Subcutaneous abdominal adipose tissue (tissue), 5 donors: ENCODE measurements around the gene RTTN.
"Not testable (repeated sequence)": the region's sequence is repeated elsewhere in the genome, so short reads cannot be mapped to it uniquely, and the experiment has no call there.

ENCODE experiments used
- H3K27ac ChIP-seq: one replicate; pipeline ENCODE4 v1.7.0; 2013; ENCODE audit warnings: low read depth, mild to moderate bottlenecking, inconsistent platforms, low read length, moderate library complexity
- H3K27me3 ChIP-seq, 5 donors: one replicate each; pipeline ENCODE4 v1.7.0; 2013; ENCODE audit warnings: low read length in 5 of 5, inconsistent platforms in 1 of 5; ENCODE audit not compliant: control insufficient read depth in 5 of 5, insufficient read depth in 4 of 5
- H3K36me3 ChIP-seq, 5 donors: one replicate each; pipeline ENCODE4 v1.7.0; 2013; ENCODE audit warnings: low read length in 5 of 5; ENCODE audit not compliant: control insufficient read depth in 5 of 5, insufficient read depth in 5 of 5
- H3K4me1 ChIP-seq, 5 donors: one replicate each; pipeline ENCODE4 v1.7.0; 2013; ENCODE audit warnings: low read length in 5 of 5, mild to moderate bottlenecking in 3 of 5, moderate library complexity in 1 of 5; ENCODE audit not compliant: control insufficient read depth in 5 of 5, insufficient read depth in 5 of 5
- H3K4me3 ChIP-seq, 5 donors: one replicate each; pipeline ENCODE4 v1.7.0; 2013; ENCODE audit warnings: low read length in 5 of 5, low read depth in 1 of 5
- H3K9ac ChIP-seq, 5 donors: one replicate each; pipeline ENCODE4 v1.7.0; 2013; ENCODE audit warnings: low read length in 5 of 5, mild to moderate bottlenecking in 4 of 5, moderate library complexity in 3 of 5
- H3K9me3 ChIP-seq, 5 donors: one replicate each; pipeline ENCODE4 v1.7.0; 2013; ENCODE audit warnings: low read length in 5 of 5; ENCODE audit not compliant: control insufficient read depth in 5 of 5
- donor health status: healthy.
- donor health status: healthy.
- donor health status: healthy.
- donor health status: healthy.
- donor health status: healthy.

The RTTN gene

GRCh38 chr18:70205421-70206397, at the start of gene RTTN:
Gene RTTN, minus strand, starts transcription at chr18:70205687. Its CDS starts 29 bp downstream, at chr18:70205658.
- H3K36me3 ChIP-seq: peaks cover 0 to 6% (median 0%) of the 10 kb centered on the region in 5 donors
- H3K9ac ChIP-seq: peak within 1 kb of the TSS; percentile 70 to 95 (median 90)
- H3K9me3 ChIP-seq: no peaks in the 10 kb centered on the region
- H3K27me3 ChIP-seq: no peaks in the 10 kb centered on the region
- peak within 1 kb of the TSS; percentile 93 for H3K27ac ChIP-seq
- peaks cover 0 to 19% (median 17%) of the 10 kb centered on the region in 5 donors for H3K4me1 ChIP-seq
- peak within 1 kb of the TSS; percentile 82 to 94 (median 89) for H3K4me3 ChIP-seq

GRCh38 chr18:70250781-70251180, 45.3 kb upstream of the RTTN start:
- Histone ChIP-seq H3K9me3 (no peaks in the 10 kb centered on the region), H3K4me3 (no peak overlapping the region), H3K27me3 (no peaks in the 10 kb centered on the region), H3K4me1 (no peaks in the 10 kb centered on the region), H3K9ac (no peak overlapping the region), H3K36me3 (no peaks in the 10 kb centered on the region), H3K27ac (no peak overlapping the region)

GRCh38 chr18:70249861-70250260, 44.4 kb upstream of the RTTN start:
- H3K27me3 ChIP-seq, H3K27ac ChIP-seq, H3K9me3 ChIP-seq, H3K4me3 ChIP-seq, H3K9ac ChIP-seq, H3K36me3 ChIP-seq, H3K4me1 ChIP-seq: not testable (repeated sequence)

GRCh38 chr18:70249118-70249517, 43.6 kb upstream of the RTTN start:
- H3K9me3 ChIP-seq: no peaks in the 10 kb centered on the region
- H3K36me3 ChIP-seq: no peaks in the 10 kb centered on the region
- H3K27me3 ChIP-seq: no peaks in the 10 kb centered on the region
- no peak overlapping the region for H3K9ac ChIP-seq
- H3K4me3 ChIP-seq: no peak overlapping the region
- H3K4me1 ChIP-seq: no peaks in the 10 kb centered on the region
- no peak overlapping the region for H3K27ac ChIP-seq

GRCh38 chr18:70246061-70246466, 40.6 kb upstream of the RTTN start:
- Histone ChIP-seq H3K9ac (no peak overlapping the region), H3K27me3 (no peaks in the 10 kb centered on the region), H3K9me3 (no peaks in the 10 kb centered on the region), H3K4me1 (no peaks in the 10 kb centered on the region), H3K4me3 (no peak overlapping the region), H3K27ac (no peak overlapping the region), H3K36me3 (no peaks in the 10 kb centered on the region)

- no peak overlapping the region for H3K9ac ChIP-seq
- H3K4me1 ChIP-seq: no peaks in the 10 kb centered on the region
- H3K27me3 ChIP-seq: no peaks in the 10 kb centered on the region
- H3K27ac ChIP-seq: no peak overlapping the region
- H3K9me3 ChIP-seq: no peaks in the 10 kb centered on the region
- no peaks in the 10 kb centered on the region for H3K36me3 ChIP-seq
- no peak overlapping the region for H3K4me3 ChIP-seq
Measured at GRCh38 chr18:70243131-70243929, 37.8 kb upstream of the RTTN start.

GRCh38 chr18:70236921-70237320, 31.4 kb upstream of the RTTN start:
- not testable (repeated sequence) for H3K9ac ChIP-seq, H3K4me1 ChIP-seq, H3K9me3 ChIP-seq, H3K36me3 ChIP-seq, H3K4me3 ChIP-seq, H3K27ac ChIP-seq, H3K27me3 ChIP-seq

GRCh38 chr18:70235478-70235877, 30.0 kb upstream of the RTTN start:
- H3K9ac ChIP-seq: no peak overlapping the region
- no peaks in the 10 kb centered on the region for H3K36me3 ChIP-seq
- H3K4me1 ChIP-seq: peaks cover 0 to 3% (median 0%) of the 10 kb centered on the region in 5 donors
- no peak overlapping the region for H3K27ac ChIP-seq
- H3K4me3 ChIP-seq: no peak overlapping the region
- H3K9me3 ChIP-seq: no peaks in the 10 kb centered on the region
- no peaks in the 10 kb centered on the region for H3K27me3 ChIP-seq

- peaks cover 0 to 3% (median 2%) of the 10 kb centered on the region in 5 donors for H3K9me3 ChIP-seq
- H3K4me3 ChIP-seq: no peak overlapping the region
- no peak overlapping the region for H3K9ac ChIP-seq
- no peaks in the 10 kb centered on the region for H3K27me3 ChIP-seq
- H3K36me3 ChIP-seq: no peaks in the 10 kb centered on the region
- peaks cover 0 to 3% (median 0%) of the 10 kb centered on the region in 5 donors for H3K4me1 ChIP-seq
- H3K27ac ChIP-seq: no peak overlapping the region
Measured at GRCh38 chr18:70234667-70235459, 29.4 kb upstream of the RTTN start.
